Trophoblast cell (in vitro differentiated cells and primary cell): ENCODE results near the gene PCARE.

Experiments
- DNase-seq, 2 donors: peaks; one replicate each; pipeline ENCODE4 v3.0.0-alpha.2; 2016
- H2AFZ ChIP-seq: 2 replicates; pipeline ENCODE4 v1.6.1; 2013; ENCODE audit warnings: low read length, moderate library complexity, mild to moderate bottlenecking; ENCODE audit not compliant: insufficient read depth, poor library complexity
- H2AK5ac ChIP-seq: 2 replicates; pipeline ENCODE4 v1.6.1; 2013; ENCODE audit warnings: mild to moderate bottlenecking, low read length
- H2BK120ac ChIP-seq: 2 replicates; pipeline ENCODE4 v1.6.1; 2013; ENCODE audit warnings: low read length, mild to moderate bottlenecking, moderate library complexity; ENCODE audit not compliant: insufficient read depth, poor library complexity
- H2BK12ac ChIP-seq: 2 replicates; pipeline ENCODE4 v1.6.1; 2013; ENCODE audit warnings: mild to moderate bottlenecking, low read length, moderate library complexity
- H2BK5ac ChIP-seq: 2 replicates; pipeline ENCODE4 v1.6.1; 2013; ENCODE audit warnings: low read length, low read depth, moderate library complexity, mild to moderate bottlenecking; ENCODE audit not compliant: poor library complexity
- H3K14ac ChIP-seq: 2 replicates; pipeline ENCODE4 v1.6.1; 2013; ENCODE audit warnings: mild to moderate bottlenecking, low read length
- H3K18ac ChIP-seq: 2 replicates; pipeline ENCODE4 v1.6.1; 2013; ENCODE audit warnings: mild to moderate bottlenecking, low read length
- H3K23ac ChIP-seq: 2 replicates; pipeline ENCODE4 v1.6.1; 2013; ENCODE audit warnings: low read length
- H3K27ac ChIP-seq: 2 replicates; pipeline ENCODE4 v1.5.1; 2013; ENCODE audit warnings: low read depth, mild to moderate bottlenecking, inconsistent platforms, low read length, moderate library complexity
- H3K27me3 ChIP-seq: 2 replicates; pipeline ENCODE4 v1.6.1; 2013; ENCODE audit warnings: inconsistent platforms, mild to moderate bottlenecking, low read length, moderate library complexity; ENCODE audit not compliant: insufficient read depth
- H3K36me3 ChIP-seq, 2 experiments: 1 replicate in 1 of 2; 2 replicates in 1 of 2; pipeline ENCODE4 v1.6.1; 2013; ENCODE audit warnings: low read length in 2 of 2, mild to moderate bottlenecking in 2 of 2, moderate library complexity in 1 of 2; ENCODE audit not compliant: insufficient read depth in 2 of 2, control insufficient read depth in 1 of 2
- H3K4ac ChIP-seq: 2 replicates; pipeline ENCODE4 v1.6.1; 2013; ENCODE audit warnings: low read depth, mild to moderate bottlenecking, low read length, moderate library complexity
- H3K4me1 ChIP-seq, 2 experiments: 1 replicate in 1 of 2; 2 replicates in 1 of 2; pipeline ENCODE4 v1.6.1; 2013; ENCODE audit warnings: low read length in 2 of 2, mild to moderate bottlenecking in 2 of 2, moderate library complexity in 1 of 2; ENCODE audit not compliant: insufficient read depth in 2 of 2, control insufficient read depth in 1 of 2
- H3K4me2 ChIP-seq: 2 replicates; pipeline ENCODE4 v1.6.1; 2013; ENCODE audit warnings: inconsistent platforms, mild to moderate bottlenecking, low read length, moderate library complexity
- H3K4me3 ChIP-seq: 2 replicates; pipeline ENCODE4 v1.5.1; 2013; ENCODE audit warnings: mild to moderate bottlenecking, low read depth, low read length, inconsistent platforms
- H3K79me1 ChIP-seq: one replicate; pipeline ENCODE4 v1.6.1; 2013; ENCODE audit warnings: low read length
- H3K79me2 ChIP-seq: 2 replicates; pipeline ENCODE4 v1.6.1; 2013; ENCODE audit warnings: low read length, mild to moderate bottlenecking; ENCODE audit not compliant: control insufficient read depth, insufficient read depth, poor library complexity
- H3K9ac ChIP-seq: 2 replicates; pipeline ENCODE4 v1.6.1; 2013; ENCODE audit warnings: mild to moderate bottlenecking, low read length
- H3K9me3 ChIP-seq: 2 replicates; pipeline ENCODE4 v1.6.1; 2013; ENCODE audit warnings: low read depth, mild to moderate bottlenecking, control low read depth, inconsistent platforms, low read length; ENCODE audit not compliant: insufficient read depth
- H4K12ac ChIP-seq: 2 replicates; pipeline ENCODE4 v1.6.1; 2013; ENCODE audit warnings: low read depth, mild to moderate bottlenecking, low read length, moderate library complexity
- H4K8ac ChIP-seq: 2 replicates; pipeline ENCODE4 v1.6.1; 2013; ENCODE audit warnings: low read depth, mild to moderate bottlenecking, low read length, moderate library complexity
- H4K91ac ChIP-seq: one replicate; pipeline ENCODE4 v1.6.1; 2013; ENCODE audit warnings: low read depth, mild to moderate bottlenecking, low read length, moderate library complexity
- WGBS: extraction: QIAGEN DNeasy Blood & Tissue Kit; methylation state at CpG from one replicate; pipeline ENCODE4 v1.1.7; 2013; ENCODE audit warnings: missing lambda C conversion rate; ENCODE audit not compliant: insufficient read length, insufficient coverage; ENCODE audit errors: extremely low coverage; 5-methylcytosine and 5-hydroxymethylcytosine counted together

PCARE gene

DNA sequence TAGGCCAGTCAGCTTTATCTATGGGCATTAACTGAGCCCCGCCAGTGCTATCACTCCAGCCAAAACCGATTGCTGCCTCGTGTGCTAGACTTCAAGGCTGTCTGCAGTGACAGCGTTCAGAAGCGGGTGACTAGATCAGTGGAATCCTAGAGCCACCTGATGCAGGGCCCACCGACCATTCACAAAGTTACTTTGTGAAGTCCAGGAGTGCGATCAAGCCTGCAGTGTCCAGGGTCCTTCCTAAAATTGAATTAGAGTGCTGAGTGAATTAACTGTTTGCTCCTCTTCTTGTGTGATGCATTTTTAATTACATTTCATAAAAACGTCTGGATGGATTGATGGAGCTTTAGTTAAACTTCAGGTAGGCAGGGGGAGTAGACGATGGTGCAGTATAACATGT lies 13.9 kb downstream of the PCARE start:
- Histone ChIP-seq H2BK12ac (no peak overlapping the region), H3K79me1 (no peaks in the 10 kb centered on the region), H3K27me3 (no peaks in the 10 kb centered on the region), H3K23ac (no peak overlapping the region), H2BK5ac (no peak overlapping the region), H4K12ac (no peak overlapping the region), H3K27ac (no peak overlapping the region), H2AK5ac (no peak overlapping the region), H3K4ac (no peak overlapping the region), H3K79me2 (no peaks in the 10 kb centered on the region), H2AFZ (no peak overlapping the region), H4K8ac (no peak overlapping the region), H3K4me2 (no peak overlapping the region), H3K9me3 (peaks cover 1% of the 10 kb centered on the region), H3K9ac (no peak overlapping the region), H3K36me3 (no peaks in the 10 kb centered on the region), H2BK120ac (no peak overlapping the region), H3K4me3 (no peak overlapping the region), H3K14ac (no peak overlapping the region), H4K91ac (no peak overlapping the region), H3K4me1 (no peaks in the 10 kb centered on the region), H3K18ac (no peak overlapping the region)
- DNase-seq = no peak
- WGBS = no CpG with 5 or more reads among the region's 9 CpGs

DNA sequence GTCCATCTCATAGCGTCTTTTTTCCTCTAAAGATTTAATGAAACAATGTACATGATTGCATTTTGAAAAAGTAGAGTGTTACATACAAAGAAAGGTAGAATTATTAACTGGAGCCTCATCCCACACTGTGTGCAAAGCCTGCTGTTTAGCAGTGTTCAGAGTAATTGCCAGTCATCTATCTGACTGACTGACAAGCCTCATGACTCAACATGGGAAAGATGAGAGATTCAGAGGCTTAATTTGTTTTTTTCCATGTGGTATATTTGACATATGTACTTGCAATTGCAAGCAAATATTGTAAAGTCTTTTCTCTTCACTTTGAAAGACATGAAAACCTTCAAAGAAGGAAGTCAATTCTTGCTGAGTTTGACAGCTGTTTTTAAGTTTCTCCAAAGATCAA lies 14.7 kb downstream of the PCARE start:
- H3K36me3 ChIP-seq = no peaks in the 10 kb centered on the region
- H3K79me2 ChIP-seq = no peaks in the 10 kb centered on the region
- H4K91ac ChIP-seq = no peak overlapping the region
- no peak overlapping the region for H2BK5ac ChIP-seq
- H3K27ac ChIP-seq = no peak overlapping the region
- DNase-seq = no peak
- H3K18ac ChIP-seq = no peak overlapping the region
- no peak overlapping the region for H2BK12ac ChIP-seq
- H3K14ac ChIP-seq = no peak overlapping the region
- no peaks in the 10 kb centered on the region for H3K79me1 ChIP-seq
- no peak overlapping the region for H2BK120ac ChIP-seq
- no peaks in the 10 kb centered on the region for H3K27me3 ChIP-seq
- H3K4me2 ChIP-seq = no peak overlapping the region
- H4K8ac ChIP-seq = no peak overlapping the region
- no peak overlapping the region for H2AK5ac ChIP-seq
- no peak overlapping the region for H4K12ac ChIP-seq
- no CpG with 5 or more reads among the region's 1 CpG for WGBS
- no peak overlapping the region for H3K4me3 ChIP-seq
- no peak overlapping the region for H2AFZ ChIP-seq
- no peak overlapping the region for H3K23ac ChIP-seq
- H3K9me3 ChIP-seq = no peaks in the 10 kb centered on the region
- H3K9ac ChIP-seq = no peak overlapping the region
- no peaks in the 10 kb centered on the region for H3K4me1 ChIP-seq
- H3K4ac ChIP-seq = no peak overlapping the region

DNA sequence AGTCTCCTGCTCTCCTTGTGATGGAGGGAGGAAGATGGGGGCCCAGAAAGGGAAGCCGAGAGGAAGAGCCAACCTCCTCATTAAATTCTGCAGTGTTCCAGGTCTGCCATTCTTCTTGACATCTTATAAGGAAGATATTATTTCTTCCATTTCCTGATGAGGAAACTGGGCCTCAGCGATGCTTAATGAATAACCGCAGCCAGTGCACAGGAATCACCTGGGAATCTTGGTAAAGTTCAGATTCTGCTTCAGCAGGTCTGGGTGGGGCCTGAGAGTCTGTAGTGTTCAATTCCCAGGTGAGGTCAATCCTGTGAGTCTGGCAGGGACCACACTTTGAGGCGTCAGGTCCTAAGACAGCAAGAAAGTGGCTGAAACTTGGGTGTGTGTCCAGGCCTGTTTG lies 17.3 kb downstream of the PCARE start:
- Histone ChIP-seq H2BK12ac (no peak overlapping the region), H3K4me1 (peaks cover 0 to 3% of the 10 kb centered on the region in 2 experiments), H4K12ac (no peak overlapping the region), H3K79me2 (no peaks in the 10 kb centered on the region), H3K9me3 (no peaks in the 10 kb centered on the region), H3K9ac (no peak overlapping the region), H2AFZ (no peak overlapping the region), H2BK5ac (no peak overlapping the region), H3K4ac (no peak overlapping the region), H3K27ac (no peak overlapping the region), H3K14ac (no peak overlapping the region), H3K23ac (no peak overlapping the region), H3K79me1 (no peaks in the 10 kb centered on the region), H3K4me2 (no peak overlapping the region), H4K91ac (no peak overlapping the region), H3K36me3 (no peaks in the 10 kb centered on the region), H4K8ac (no peak overlapping the region), H2AK5ac (no peak overlapping the region), H2BK120ac (no peak overlapping the region), H3K4me3 (no peak overlapping the region), H3K27me3 (no peaks in the 10 kb centered on the region), H3K18ac (no peak overlapping the region)
- no peak for DNase-seq
- no CpG with 5 or more reads among the region's 4 CpGs for WGBS

DNA sequence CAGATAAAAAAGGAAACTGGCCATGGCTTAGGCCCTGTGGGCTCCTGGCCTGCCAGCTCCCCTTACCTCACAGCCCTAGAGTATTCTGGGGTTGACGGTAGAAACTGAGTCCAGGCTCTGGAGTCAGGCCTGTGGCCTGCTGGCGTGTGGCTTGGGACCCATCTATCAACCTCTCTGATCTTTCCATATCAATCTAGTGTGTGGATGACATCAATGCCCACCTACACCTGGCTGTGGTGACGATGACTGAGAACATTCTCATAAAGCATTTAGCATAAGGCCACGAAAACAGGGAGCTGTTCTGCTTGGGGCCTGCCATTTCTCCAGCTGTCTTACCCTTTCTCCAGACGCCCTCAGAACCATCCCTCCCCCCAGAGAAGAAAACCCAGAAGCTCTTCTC lies 17.9 kb downstream of the PCARE start:
- Histone ChIP-seq H3K4me1 (peaks cover 0 to 3% of the 10 kb centered on the region in 2 experiments), H3K4ac (no peak overlapping the region), H2BK5ac (no peak overlapping the region), H3K18ac (no peak overlapping the region), H2BK120ac (no peak overlapping the region), H4K91ac (no peak overlapping the region), H3K27ac (no peak overlapping the region), H3K9ac (no peak overlapping the region), H3K36me3 (no peaks in the 10 kb centered on the region), H3K14ac (no peak overlapping the region), H3K23ac (no peak overlapping the region), H3K27me3 (no peaks in the 10 kb centered on the region), H4K8ac (no peak overlapping the region), H3K9me3 (peaks cover 3% of the 10 kb centered on the region), H4K12ac (no peak overlapping the region), H2AK5ac (no peak overlapping the region), H3K4me2 (no peak overlapping the region), H3K4me3 (no peak overlapping the region), H2BK12ac (no peak overlapping the region), H3K79me1 (no peaks in the 10 kb centered on the region), H3K79me2 (no peaks in the 10 kb centered on the region), H2AFZ (no peak overlapping the region)
- no peak for DNase-seq
- WGBS = no CpG with 5 or more reads among the region's 5 CpGs
